ENCODE measurements around the gene CCDC92. TPM values are rescaled to one million over a fixed set of nuclear protein-coding genes. Genes with fewer than 3 reads are reported as not detected.
A peak's percentile ranks its signal among the peaks of the same experiment; 100 is the strongest.

CCDC92 gene
- total RNA-seq, 2 experiments from 2014 or later = 11.5 to 12.7 TPM

DNA sequence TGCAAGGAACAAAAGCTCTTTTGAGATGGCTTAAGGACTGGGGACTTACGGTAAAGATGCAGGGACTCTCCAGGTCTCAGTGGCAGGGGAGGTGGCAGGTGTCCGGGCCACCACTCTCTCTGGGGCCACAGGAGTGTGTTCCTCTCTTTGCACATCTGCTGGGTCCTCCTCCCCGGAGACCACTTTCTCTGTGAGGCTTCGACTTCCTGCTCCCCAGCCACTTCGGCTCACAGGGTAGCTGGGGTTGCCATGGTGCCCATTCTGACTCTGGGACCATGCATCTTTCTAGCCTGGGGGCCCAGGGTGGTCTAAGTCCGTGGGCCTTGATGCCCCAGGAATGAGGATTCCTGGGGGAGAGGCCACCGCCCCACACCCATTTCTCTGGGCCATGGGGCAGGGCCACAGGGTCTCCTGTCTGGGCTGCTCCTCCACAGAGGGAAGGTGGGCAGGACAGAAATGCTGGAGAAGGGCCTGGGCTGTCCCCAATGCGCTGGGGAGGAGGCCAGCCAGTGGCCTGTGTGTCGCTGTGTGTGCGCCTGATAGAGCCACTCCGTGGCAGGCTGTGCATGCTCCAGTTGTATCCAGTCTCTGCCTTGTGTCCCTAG is 38.5 kb downstream of the CCDC92 start:
- Histone ChIP-seq H3K4me1 (ENCODE audit: insufficient read depth, low read length) (peaks cover 43% of the 10 kb centered on the region), H3K9me3 (ENCODE audit: control insufficient read depth in 1 of 2, insufficient read depth in 1 of 2, low read length in 2 of 2) (no peaks in the 10 kb centered on the region), H3K36me3 (ENCODE audit: insufficient read depth, low read length) (peaks cover 8% of the 10 kb centered on the region), H3K27me3 (ENCODE audit: control insufficient read depth in 1 of 2, insufficient read depth in 2 of 2, low read length in 2 of 2) (no peaks in the 10 kb centered on the region), H3K4me3 (ENCODE audit: low read length) (no peak overlapping the region), H3K27ac (ENCODE audit: low read depth in 1 of 2, low read length in 2 of 2) (no peak overlapping the region)
- intact Hi-C loops (cut with DNase I, micrococcal nuclease) = loop anchor here in 1 of 2 experiments (5.0 kb wide), 1 partner anchor 38 kb away; the partner anchor contains the start of genes CCDC92 and ZNF664
- DNase-seq = no peak
- ATAC-seq (ENCODE audit: poor library complexity) = no peak
- no peak overlapping the region for H3K27ac Mint-ChIP-seq
- peaks cover 18% of the 10 kb centered on the region for H3K36me3 Mint-ChIP-seq (ENCODE audit: low read depth)
- ChIA-PET CTCF (no interaction called here), POLR2A (interaction anchor here (2.0 kb wide), 1 partner anchor 39 kb away, joined by 4 read pairs; the partner anchor contains the start of genes CCDC92 and ZNF664)
- peaks cover 43% of the 10 kb centered on the region for H3K4me1 Mint-ChIP-seq (ENCODE audit: low read depth)
- H3K27me3 Mint-ChIP-seq = no peaks in the 10 kb centered on the region
- no peaks in the 10 kb centered on the region for H3K9me3 Mint-ChIP-seq
- H3K4me3 Mint-ChIP-seq = no peak overlapping the region
- TF ChIP-seq, protein P1, sequence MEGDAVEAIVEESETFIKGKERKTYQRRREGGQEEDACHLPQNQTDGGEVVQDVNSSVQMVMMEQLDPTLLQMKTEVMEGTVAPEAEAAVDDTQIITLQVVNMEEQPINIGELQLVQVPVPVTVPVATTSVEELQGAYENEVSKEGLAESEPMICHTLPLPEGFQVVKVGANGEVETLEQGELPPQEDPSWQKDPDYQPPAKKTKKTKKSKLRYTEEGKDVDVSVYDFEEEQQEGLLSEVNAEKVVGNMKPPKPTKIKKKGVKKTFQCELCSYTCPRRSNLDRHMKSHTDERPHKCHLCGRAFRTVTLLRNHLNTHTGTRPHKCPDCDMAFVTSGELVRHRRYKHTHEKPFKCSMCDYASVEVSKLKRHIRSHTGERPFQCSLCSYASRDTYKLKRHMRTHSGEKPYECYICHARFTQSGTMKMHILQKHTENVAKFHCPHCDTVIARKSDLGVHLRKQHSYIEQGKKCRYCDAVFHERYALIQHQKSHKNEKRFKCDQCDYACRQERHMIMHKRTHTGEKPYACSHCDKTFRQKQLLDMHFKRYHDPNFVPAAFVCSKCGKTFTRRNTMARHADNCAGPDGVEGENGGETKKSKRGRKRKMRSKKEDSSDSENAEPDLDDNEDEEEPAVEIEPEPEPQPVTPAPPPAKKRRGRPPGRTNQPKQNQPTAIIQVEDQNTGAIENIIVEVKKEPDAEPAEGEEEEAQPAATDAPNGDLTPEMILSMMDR (IDR thresholded peaks at IDR 0.05) = no peak

GRCh38 chr12:123933214-123933613 is 39.4 kb downstream of the CCDC92 start:
- intact Hi-C loops (cut with DNase I, micrococcal nuclease) = loop anchor here (2.0 to 5.0 kb wide), 2 partner anchors 36 to 39 kb away; partner anchors contain the start of genes CCDC92 (in 1 of the 2) and ZNF664 (in 1 of the 2)
- H3K4me1 Mint-ChIP-seq (ENCODE audit: low read depth) = peaks cover 34% of the 10 kb centered on the region

GRCh38 chr12:123931686-123932321 is 40.8 kb downstream of the CCDC92 start:
- Histone ChIP-seq H3K36me3 (ENCODE audit: insufficient read depth, low read length) (peaks cover 5% of the 10 kb centered on the region), H3K9me3 (ENCODE audit: control insufficient read depth in 1 of 2, insufficient read depth in 1 of 2, low read length in 2 of 2) (no peaks in the 10 kb centered on the region), H3K4me3 (ENCODE audit: low read length) (peak overlapping the region; percentile 33), H3K27ac (ENCODE audit: low read depth in 1 of 2, low read length in 2 of 2) (no peak overlapping the region), H3K4me1 (ENCODE audit: insufficient read depth, low read length) (peaks cover 20% of the 10 kb centered on the region), H3K27me3 (ENCODE audit: control insufficient read depth in 1 of 2, insufficient read depth in 2 of 2, low read length in 2 of 2) (no peaks in the 10 kb centered on the region)
- H3K9me3 Mint-ChIP-seq = no peaks in the 10 kb centered on the region
- peak; percentile 88 for ATAC-seq (ENCODE audit: poor library complexity)
- peaks cover 24% of the 10 kb centered on the region for H3K4me1 Mint-ChIP-seq (ENCODE audit: low read depth)
- H3K4me3 Mint-ChIP-seq = peak overlapping the region; percentile 62
- ChIA-PET CTCF (interaction anchor here (1.1 to 1.2 kb wide), 2 partner anchors 33 to 52 kb away, joined by 3 to 4 read pairs; no protein-coding TSS in a partner anchor), POLR2A (interaction anchor here (0.6 to 1.3 kb wide), 3 partner anchors 10 to 41 kb away, joined by 3 to 5 read pairs (median 3); partner anchors contain the start of genes CCDC92 and ZNF664)
- peak overlapping the region; percentile 16 for H3K27ac Mint-ChIP-seq
- peaks cover 5% of the 10 kb centered on the region for H3K36me3 Mint-ChIP-seq (ENCODE audit: low read depth)
- TF ChIP-seq, protein P1 (IDR thresholded peaks at IDR 0.05) = no peak
- peak in 13 of 14 experiments; percentile 21 to 84 (median 42) for DNase-seq
- no peaks in the 10 kb centered on the region for H3K27me3 Mint-ChIP-seq
- intact Hi-C loops (cut with DNase I, micrococcal nuclease) = loop anchor here (1.0 to 5.0 kb wide), 3 partner anchors 27 to 40 kb away; partner anchors contain the start of genes CCDC92 (in 1 of the 2) and ZNF664 (in 1 of the 2)

More at GRCh38 chr12:123933214-123933613, 39.4 kb downstream of the CCDC92 start:
- Histone ChIP-seq H3K36me3 (ENCODE audit: insufficient read depth, low read length) (peaks cover 8% of the 10 kb centered on the region), H3K27me3 (ENCODE audit: control insufficient read depth in 1 of 2, insufficient read depth in 2 of 2, low read length in 2 of 2) (no peaks in the 10 kb centered on the region), H3K9me3 (ENCODE audit: control insufficient read depth in 1 of 2, insufficient read depth in 1 of 2, low read length in 2 of 2) (no peaks in the 10 kb centered on the region), H3K27ac (ENCODE audit: low read depth in 1 of 2, low read length in 2 of 2) (no peak overlapping the region), H3K4me3 (ENCODE audit: low read length) (no peak overlapping the region), H3K4me1 (ENCODE audit: insufficient read depth, low read length) (peaks cover 33% of the 10 kb centered on the region)
- CTCF ChIA-PET = interaction anchor here (1.1 kb wide), 1 partner anchor 50 kb away, joined by 4 read pairs; no protein-coding TSS in a partner anchor
- Mint-ChIP-seq H3K27ac (no peak overlapping the region), H3K27me3 (no peaks in the 10 kb centered on the region), H3K4me3 (no peak overlapping the region), H3K36me3 (ENCODE audit: low read depth) (peaks cover 15% of the 10 kb centered on the region), H3K9me3 (no peaks in the 10 kb centered on the region)
- DNase-seq (no peak), ATAC-seq (ENCODE audit: poor library complexity) (no peak)
- POLR2A ChIA-PET = interaction anchor here (2.0 kb wide), 1 partner anchor 39 kb away, joined by 4 read pairs; the partner anchor contains the start of genes CCDC92 and ZNF664
- TF ChIP-seq, protein P1 (IDR thresholded peaks at IDR 0.05) = no peak
